PC-3 (cell line): ENCODE results near the gene RPL13A.

Source experiments
- EZH2 ChIP-seq: fragments of 300-600 bp; sonication (generic); IDR thresholded peaks from one replicate; pipeline ENCODE4 v1.6.1; 2017; ENCODE audit warnings: antibody characterized with exemption, mild to moderate bottlenecking, low read length; ENCODE audit not compliant: unreplicated experiment
- EZH2phosphoT487 ChIP-seq: fragments of 300-600 bp; sonication (generic); IDR thresholded peaks from 2 replicates; pipeline ENCODE4 v1.6.1; 2018; ENCODE audit warnings: mild to moderate bottlenecking, antibody characterized with exemption, low read length, borderline replicate concordance
- TF ChIP-seq, protein P1 (sequence below): fragments of 300-600 bp; sonication (generic); conservative IDR thresholded peaks from 2 replicates; pipeline ENCODE4 v1.5.1; 2017; ENCODE audit warnings: antibody characterized with exemption, low read depth, mild to moderate bottlenecking, low read length

DNA sequence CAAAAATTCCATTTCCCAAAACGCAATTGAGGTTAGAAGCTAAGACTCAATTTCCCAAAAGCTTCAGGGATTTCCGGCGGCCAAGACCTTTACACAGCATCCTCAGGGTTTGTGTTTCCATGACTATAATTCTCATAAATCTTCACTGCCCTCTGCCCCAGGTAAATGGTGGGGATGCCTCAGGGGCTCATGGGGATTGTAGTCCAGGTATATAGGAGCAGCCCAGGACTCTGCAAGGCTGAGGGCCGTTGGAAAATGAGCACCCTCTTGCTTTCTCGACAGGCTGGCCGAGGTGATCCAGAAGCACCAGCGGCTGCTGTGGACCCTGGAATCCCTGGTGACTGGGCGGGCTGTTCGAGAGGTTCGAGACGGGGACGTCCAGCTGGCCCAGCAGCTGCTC, 28.0 kb upstream of the RPL13A start:
- TF ChIP-seq, protein P1, sequence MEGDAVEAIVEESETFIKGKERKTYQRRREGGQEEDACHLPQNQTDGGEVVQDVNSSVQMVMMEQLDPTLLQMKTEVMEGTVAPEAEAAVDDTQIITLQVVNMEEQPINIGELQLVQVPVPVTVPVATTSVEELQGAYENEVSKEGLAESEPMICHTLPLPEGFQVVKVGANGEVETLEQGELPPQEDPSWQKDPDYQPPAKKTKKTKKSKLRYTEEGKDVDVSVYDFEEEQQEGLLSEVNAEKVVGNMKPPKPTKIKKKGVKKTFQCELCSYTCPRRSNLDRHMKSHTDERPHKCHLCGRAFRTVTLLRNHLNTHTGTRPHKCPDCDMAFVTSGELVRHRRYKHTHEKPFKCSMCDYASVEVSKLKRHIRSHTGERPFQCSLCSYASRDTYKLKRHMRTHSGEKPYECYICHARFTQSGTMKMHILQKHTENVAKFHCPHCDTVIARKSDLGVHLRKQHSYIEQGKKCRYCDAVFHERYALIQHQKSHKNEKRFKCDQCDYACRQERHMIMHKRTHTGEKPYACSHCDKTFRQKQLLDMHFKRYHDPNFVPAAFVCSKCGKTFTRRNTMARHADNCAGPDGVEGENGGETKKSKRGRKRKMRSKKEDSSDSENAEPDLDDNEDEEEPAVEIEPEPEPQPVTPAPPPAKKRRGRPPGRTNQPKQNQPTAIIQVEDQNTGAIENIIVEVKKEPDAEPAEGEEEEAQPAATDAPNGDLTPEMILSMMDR = no peak
- TF ChIP-seq EZH2 = no peak
- no peak for TF ChIP-seq EZH2phosphoT487
